Smooth muscle cell (in vitro differentiated cells): ENCODE data around the gene CGNL1. TPM values are rescaled to one million over a fixed set of nuclear protein-coding genes. Genes with fewer than 3 reads are reported as not detected.

Experiments used
- DNase-seq: peaks from one replicate; lab custom pipeline; 2025; ENCODE audit not compliant: unreplicated experiment; lab: John Stamatoyannopoulos, UW
- H2AFZ ChIP-seq: fragments of 200-600 bp; sonication (generic); 2 replicates; pipeline ENCODE4 v1.6.0; 2016; ENCODE audit warnings: antibody characterized with exemption, low read depth, mild to moderate bottlenecking
- H3F3A ChIP-seq: fragments of 200-600 bp; sonication (generic); 2 replicates; pipeline ENCODE4 v1.6.0; 2017; ENCODE audit warnings: antibody characterized with exemption, low read depth
- H3K27ac ChIP-seq: fragments of 200-600 bp; sonication (generic); 2 replicates; pipeline ENCODE4 v1.5.1; 2016; ENCODE audit warnings: low read depth, mild to moderate bottlenecking
- H3K27me3 ChIP-seq: fragments of 200-600 bp; sonication (generic); 2 replicates; pipeline ENCODE4 v1.6.1; 2016; ENCODE audit warnings: low read depth, mild to moderate bottlenecking
- H3K36me3 ChIP-seq: fragments of 200-600 bp; sonication (generic); 2 replicates; pipeline ENCODE4 v1.5.1; 2016; ENCODE audit warnings: low read depth
- H3K4me1 ChIP-seq: fragments of 200-600 bp; sonication (generic); 2 replicates; pipeline ENCODE4 v1.5.1; 2016; ENCODE audit warnings: low read depth
- H3K4me2 ChIP-seq: fragments of 200-600 bp; sonication (generic); 2 replicates; pipeline ENCODE4 v1.6.0; 2016; ENCODE audit warnings: mild to moderate bottlenecking
- H3K4me3 ChIP-seq: fragments of 200-600 bp; sonication (generic); 2 replicates; pipeline ENCODE4 v1.5.1; 2016; ENCODE audit warnings: mild to moderate bottlenecking
- H3K79me2 ChIP-seq: fragments of 200-600 bp; sonication (generic); 2 replicates; pipeline ENCODE4 v1.6.0; 2016; ENCODE audit warnings: low read depth, mild to moderate bottlenecking
- H3K9ac ChIP-seq: fragments of 200-600 bp; sonication (generic); 2 replicates; pipeline ENCODE4 v1.6.0; 2016; ENCODE audit warnings: low read depth
- H3K9me3 ChIP-seq: fragments of 200-600 bp; sonication (generic); replicated peaks from 2 replicates; pipeline ENCODE4 v1.5.1; 2016; ENCODE audit warnings: low read depth
- H4K20me1 ChIP-seq: fragments of 200-600 bp; sonication (generic); 2 replicates; pipeline ENCODE4 v1.6.0; 2016; ENCODE audit warnings: low read depth
- CTCF ChIP-seq: fragments of 200-600 bp; sonication (generic); IDR thresholded peaks from 2 replicates; pipeline ENCODE4 v1.5.1; 2017; ENCODE audit warnings: borderline replicate concordance, mild to moderate bottlenecking, antibody characterized with exemption; ENCODE audit not compliant: insufficient read depth, poor library complexity, severe bottlenecking
- WGBS: methylation state at CpG from one replicate; pipeline ENCODE4 v1.1.7; 2016; ENCODE audit warnings: low lambda C conversion rate; 5-methylcytosine and 5-hydroxymethylcytosine counted together
- polyA plus RNA-seq: library from polyadenylated mRNA; unstranded; fragments of >200 nt; fragmentation: Nextera tagmentation; extraction: Ambion mirVana; gene quantifications from 2 replicates; pipeline ENCODE4 v1.2.1, GENCODE V29; 2016
- total RNA-seq: library from RNA; depleted of rRNA; stranded (reverse); fragments of >200 nt; gene quantifications from 2 replicates; pipeline ENCODE4 v1.2.3, GENCODE V29; 2014

Gene CGNL1
- total RNA-seq (9.5 and 10.7 TPM in 2 replicates), polyA plus RNA-seq (4.2 and 6.3 TPM in 2 replicates)

DNA sequence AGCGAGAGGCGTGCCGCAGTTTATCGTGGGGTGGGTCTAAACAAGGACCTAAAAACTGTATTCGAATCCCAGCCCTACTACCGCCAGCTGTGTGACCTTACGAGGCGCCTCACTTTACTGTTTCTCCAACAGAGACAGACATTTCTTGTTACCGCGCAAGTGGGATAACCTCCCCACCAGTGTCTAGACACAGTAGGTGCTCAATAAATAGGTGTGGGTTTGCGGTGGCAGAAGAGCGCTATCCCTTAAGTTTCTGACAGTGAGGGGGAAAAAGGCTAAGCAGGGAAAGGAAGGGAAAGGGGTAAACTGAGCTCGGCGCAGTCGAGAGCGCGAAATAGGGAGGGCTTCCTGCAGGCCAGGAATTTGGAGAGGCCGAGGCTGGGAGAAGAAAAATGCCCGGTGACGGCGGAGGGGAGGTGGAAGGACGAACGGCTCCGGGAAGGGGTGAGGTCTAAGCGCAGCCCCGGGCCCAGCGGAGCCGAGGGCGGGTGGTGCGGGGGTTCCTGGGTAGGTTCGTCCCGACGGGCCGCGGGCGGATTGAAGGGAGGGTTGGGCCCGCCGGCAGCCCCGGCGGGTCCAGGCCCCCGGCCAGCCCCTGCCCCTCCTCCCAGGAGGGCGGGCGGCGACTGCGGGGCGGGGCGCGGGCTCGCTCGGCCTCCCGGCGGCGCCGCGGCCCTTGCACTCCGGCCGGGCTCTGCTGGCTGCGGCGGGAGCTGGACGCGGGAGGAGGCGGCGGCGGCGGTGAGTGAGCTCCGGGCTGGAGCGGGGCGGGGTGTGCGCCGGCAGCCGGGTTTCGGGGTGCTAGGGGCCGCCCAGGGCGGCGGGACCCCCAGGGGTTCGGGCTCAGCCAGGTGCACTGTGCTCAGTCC, at the start of gene CGNL1:
Gene CGNL1, plus strand, starts transcription at position 679 of the 869 bp plus-strand sequence. CDS start 61,495 bp downstream, outside the sequence.
- Histone ChIP-seq H3K36me3 (no peaks in the 10 kb centered on the region), H2AFZ (peak within 1 kb of the TSS; percentile 99), H3K4me3 (peak within 1 kb of the TSS; percentile 81), H3F3A (no peaks in the 10 kb centered on the region), H3K27ac (no peak within 1 kb of the TSS), H3K9ac (peak within 1 kb of the TSS; percentile 66), H3K9me3 (no peaks in the 10 kb centered on the region), H3K79me2 (peaks cover 26% of the 10 kb centered on the region), H3K27me3 (no peaks in the 10 kb centered on the region), H3K4me2 (peak within 1 kb of the TSS; percentile 99), H4K20me1 (no peaks in the 10 kb centered on the region), H3K4me1 (no peaks in the 10 kb centered on the region)
- peak; percentile 24 for DNase-seq
- 50% methylated on average over 21 of the region's 76 CpGs for WGBS
- TF ChIP-seq CTCF = no peak

- 34% methylated on average over 11 of the region's 11 CpGs for WGBS
Observed at GRCh38 chr15:57327985-57328471, 48.3 kb upstream of the CGNL1 start.

GRCh38 chr15:57328479-57328878, 47.8 kb upstream of the CGNL1 start:
- Histone ChIP-seq H3K27me3 (no peaks in the 10 kb centered on the region), H3K9ac (no peak overlapping the region), H3F3A (no peaks in the 10 kb centered on the region), H3K4me1 (no peaks in the 10 kb centered on the region), H3K36me3 (no peaks in the 10 kb centered on the region), H3K4me3 (no peak overlapping the region), H4K20me1 (no peaks in the 10 kb centered on the region), H3K27ac (peak overlapping the region; percentile 48), H2AFZ (no peak overlapping the region), H3K9me3 (no peaks in the 10 kb centered on the region), H3K79me2 (no peaks in the 10 kb centered on the region), H3K4me2 (peak overlapping the region; percentile 69)
- 85% methylated on average over 8 of the region's 8 CpGs for WGBS
- no peak for DNase-seq
- TF ChIP-seq CTCF = no peak

More at GRCh38 chr15:57327985-57328471, 48.3 kb upstream of the CGNL1 start:
- Histone ChIP-seq H3K4me3 (no peak overlapping the region), H3K79me2 (no peaks in the 10 kb centered on the region), H3K27ac (peak overlapping the region; percentile 71), H2AFZ (peak overlapping the region; percentile 50), H3K9me3 (no peaks in the 10 kb centered on the region), H3K4me2 (peak overlapping the region; percentile 69), H3K27me3 (no peaks in the 10 kb centered on the region), H3K36me3 (no peaks in the 10 kb centered on the region), H3K4me1 (no peaks in the 10 kb centered on the region), H3F3A (no peaks in the 10 kb centered on the region), H3K9ac (peak overlapping the region; percentile 60), H4K20me1 (no peaks in the 10 kb centered on the region)
- TF ChIP-seq CTCF = no peak
- DNase-seq = no peak
